ENCODE data around the gene GCHFR.

The GCHFR gene

GRCh38 chr15:40789999-40790398 lies 26.1 kb downstream of the GCHFR start:
- Histone ChIP-seq H3K9ac (ENCODE audit: low read length) (no peak overlapping the region), H3K27ac (ENCODE audit: low read depth, low read length) (no peak overlapping the region), H3K4me1 (ENCODE audit: control insufficient read depth, insufficient read depth, low read length) (no peaks in the 10 kb centered on the region), H3K36me3 (ENCODE audit: control insufficient read depth, insufficient read depth, low read length) (no peaks in the 10 kb centered on the region), H3K4me3 (ENCODE audit: low read length) (no peak overlapping the region), H3K27me3 (ENCODE audit: control insufficient read depth, insufficient read depth, low read length) (no peaks in the 10 kb centered on the region)

- H3K36me3 ChIP-seq (ENCODE audit: control insufficient read depth, insufficient read depth, low read length), result no peaks in the 10 kb centered on the region
- H3K27ac ChIP-seq (ENCODE audit: low read depth, low read length), result no peak overlapping the region
These were observed 26.9 kb downstream of the GCHFR start for GRCh38 chr15:40790718-40791117.

GRCh38 chr15:40792394-40792793 lies 28.5 kb downstream of the GCHFR start:
- Histone ChIP-seq H3K36me3 (ENCODE audit: control insufficient read depth, insufficient read depth, low read length) (no peaks in the 10 kb centered on the region), H3K27ac (ENCODE audit: low read depth, low read length) (no peak overlapping the region), H3K27me3 (ENCODE audit: control insufficient read depth, insufficient read depth, low read length) (no peaks in the 10 kb centered on the region), H3K4me3 (ENCODE audit: low read length) (no peak overlapping the region), H3K9ac (ENCODE audit: low read length) (no peak overlapping the region), H3K4me1 (ENCODE audit: control insufficient read depth, insufficient read depth, low read length) (no peaks in the 10 kb centered on the region)

More at GRCh38 chr15:40790718-40791117, 26.9 kb downstream of the GCHFR start:
- Histone ChIP-seq H3K4me1 (ENCODE audit: control insufficient read depth, insufficient read depth, low read length) (no peaks in the 10 kb centered on the region), H3K4me3 (ENCODE audit: low read length) (no peak overlapping the region), H3K27me3 (ENCODE audit: control insufficient read depth, insufficient read depth, low read length) (no peaks in the 10 kb centered on the region), H3K9ac (ENCODE audit: low read length) (no peak overlapping the region)

- H3K36me3 ChIP-seq (ENCODE audit: control insufficient read depth, insufficient read depth, low read length), result peaks cover 1% of the 10 kb centered on the region
- H3K27ac ChIP-seq (ENCODE audit: low read depth, low read length), result no peak overlapping the region
- H3K9ac ChIP-seq (ENCODE audit: low read length), result no peak overlapping the region
- no peak overlapping the region for H3K4me3 ChIP-seq (ENCODE audit: low read length)
- H3K27me3 ChIP-seq (ENCODE audit: control insufficient read depth, insufficient read depth, low read length), result no peaks in the 10 kb centered on the region
- no peaks in the 10 kb centered on the region for H3K4me1 ChIP-seq (ENCODE audit: control insufficient read depth, insufficient read depth, low read length)
These were observed 29.5 kb downstream of the GCHFR start for GRCh38 chr15:40793216-40793989.

GRCh38 chr15:40796041-40796440 lies 32.2 kb downstream of the GCHFR start:
- Histone ChIP-seq H3K9ac (ENCODE audit: low read length) (no peak overlapping the region), H3K4me3 (ENCODE audit: low read length) (no peak overlapping the region), H3K36me3 (ENCODE audit: control insufficient read depth, insufficient read depth, low read length) (peaks cover 2% of the 10 kb centered on the region), H3K27me3 (ENCODE audit: control insufficient read depth, insufficient read depth, low read length) (no peaks in the 10 kb centered on the region), H3K4me1 (ENCODE audit: control insufficient read depth, insufficient read depth, low read length) (no peaks in the 10 kb centered on the region), H3K27ac (ENCODE audit: low read depth, low read length) (no peak overlapping the region)

- Histone ChIP-seq H3K27ac (ENCODE audit: low read depth, low read length) (no peak overlapping the region), H3K4me3 (ENCODE audit: low read length) (no peak overlapping the region), H3K9ac (ENCODE audit: low read length) (no peak overlapping the region), H3K4me1 (ENCODE audit: control insufficient read depth, insufficient read depth, low read length) (no peaks in the 10 kb centered on the region), H3K27me3 (ENCODE audit: control insufficient read depth, insufficient read depth, low read length) (no peaks in the 10 kb centered on the region), H3K36me3 (ENCODE audit: control insufficient read depth, insufficient read depth, low read length) (peaks cover 2% of the 10 kb centered on the region)
These were observed 32.6 kb downstream of the GCHFR start for GRCh38 chr15:40796512-40796911.

GRCh38 chr15:40799523-40799922 lies 35.7 kb downstream of the GCHFR start:
- Histone ChIP-seq H3K27ac (ENCODE audit: low read depth, low read length) (no peak overlapping the region), H3K4me1 (ENCODE audit: control insufficient read depth, insufficient read depth, low read length) (no peaks in the 10 kb centered on the region), H3K4me3 (ENCODE audit: low read length) (no peak overlapping the region), H3K36me3 (ENCODE audit: control insufficient read depth, insufficient read depth, low read length) (peaks cover 2% of the 10 kb centered on the region), H3K9ac (ENCODE audit: low read length) (no peak overlapping the region), H3K27me3 (ENCODE audit: control insufficient read depth, insufficient read depth, low read length) (no peaks in the 10 kb centered on the region)

- Histone ChIP-seq H3K9ac (ENCODE audit: low read length) (no peak overlapping the region), H3K27ac (ENCODE audit: low read depth, low read length) (no peak overlapping the region)
These were observed 39.2 kb downstream of the GCHFR start for GRCh38 chr15:40803076-40803475.

GRCh38 chr15:40803688-40804087 lies 39.8 kb downstream of the GCHFR start:
- Histone ChIP-seq H3K9ac (ENCODE audit: low read length) (no peak overlapping the region), H3K27ac (ENCODE audit: low read depth, low read length) (no peak overlapping the region)

More at GRCh38 chr15:40803076-40803475, 39.2 kb downstream of the GCHFR start:
- Histone ChIP-seq H3K36me3 (ENCODE audit: control insufficient read depth, insufficient read depth, low read length) (peaks cover 2% of the 10 kb centered on the region), H3K4me1 (ENCODE audit: control insufficient read depth, insufficient read depth, low read length) (peaks cover 8% of the 10 kb centered on the region), H3K27me3 (ENCODE audit: control insufficient read depth, insufficient read depth, low read length) (no peaks in the 10 kb centered on the region), H3K4me3 (ENCODE audit: low read length) (no peak overlapping the region)

GRCh38 chr15:40806672-40807027 lies 42.8 kb downstream of the GCHFR start:
- peak overlapping the region; percentile 88 for H3K27ac ChIP-seq (ENCODE audit: low read depth, low read length)
- H3K9ac ChIP-seq (ENCODE audit: low read length), result peak overlapping the region; percentile 45
- H3K36me3 ChIP-seq (ENCODE audit: control insufficient read depth, insufficient read depth, low read length), result peaks cover 4% of the 10 kb centered on the region
- no peaks in the 10 kb centered on the region for H3K27me3 ChIP-seq (ENCODE audit: control insufficient read depth, insufficient read depth, low read length)
- peak overlapping the region; percentile 94 for H3K4me3 ChIP-seq (ENCODE audit: low read length)
- peaks cover 10% of the 10 kb centered on the region for H3K4me1 ChIP-seq (ENCODE audit: control insufficient read depth, insufficient read depth, low read length)

More at GRCh38 chr15:40803688-40804087, 39.8 kb downstream of the GCHFR start:
- Histone ChIP-seq H3K36me3 (ENCODE audit: control insufficient read depth, insufficient read depth, low read length) (no peaks in the 10 kb centered on the region), H3K4me3 (ENCODE audit: low read length) (no peak overlapping the region), H3K27me3 (ENCODE audit: control insufficient read depth, insufficient read depth, low read length) (no peaks in the 10 kb centered on the region), H3K4me1 (ENCODE audit: control insufficient read depth, insufficient read depth, low read length) (peaks cover 10% of the 10 kb centered on the region)

- Histone ChIP-seq H3K4me3 (ENCODE audit: low read length) (peak within 1 kb of the TSS; percentile 94), H3K27ac (ENCODE audit: low read depth, low read length) (peak within 1 kb of the TSS; percentile 88), H3K36me3 (ENCODE audit: control insufficient read depth, insufficient read depth, low read length) (peaks cover 4% of the 10 kb centered on the region), H3K27me3 (ENCODE audit: control insufficient read depth, insufficient read depth, low read length) (no peaks in the 10 kb centered on the region), H3K4me1 (ENCODE audit: control insufficient read depth, insufficient read depth, low read length) (peaks cover 10% of the 10 kb centered on the region), H3K9ac (ENCODE audit: low read length) (peak within 1 kb of the TSS; percentile 92)
These were observed 43.4 kb downstream of the GCHFR start, which contains the start of the genes DNAJC17 and ZFYVE19 for GRCh38 chr15:40807028-40807887. Gene DNAJC17, minus strand, starts transcription at chr15:40807473. Its CDS starts 27 bp downstream, at chr15:40807446. Gene ZFYVE19, plus strand, starts transcription at chr15:40807089. Its CDS starts 501 bp downstream, at chr15:40807590.

- Histone ChIP-seq H3K9ac (ENCODE audit: low read length) (peak overlapping the region; percentile 12), H3K36me3 (ENCODE audit: control insufficient read depth, insufficient read depth, low read length) (peaks cover 4% of the 10 kb centered on the region), H3K27me3 (ENCODE audit: control insufficient read depth, insufficient read depth, low read length) (no peaks in the 10 kb centered on the region), H3K27ac (ENCODE audit: low read depth, low read length) (peak overlapping the region; percentile 4), H3K4me1 (ENCODE audit: control insufficient read depth, insufficient read depth, low read length) (peaks cover 10% of the 10 kb centered on the region), H3K4me3 (ENCODE audit: low read length) (peak overlapping the region; percentile 94)
These were observed 44.1 kb downstream of the GCHFR start for GRCh38 chr15:40807888-40808461.

Data from rectal smooth muscle tissue (tissue), 1 donor.